ENCODE measurements around the gene NANOS3. TPM values are rescaled to one million over a fixed set of nuclear protein-coding genes. Genes with fewer than 3 reads are reported as not detected.

The NANOS3 gene
- polyA plus RNA-seq, 1 experiment = 0.20 TPM

DNA sequence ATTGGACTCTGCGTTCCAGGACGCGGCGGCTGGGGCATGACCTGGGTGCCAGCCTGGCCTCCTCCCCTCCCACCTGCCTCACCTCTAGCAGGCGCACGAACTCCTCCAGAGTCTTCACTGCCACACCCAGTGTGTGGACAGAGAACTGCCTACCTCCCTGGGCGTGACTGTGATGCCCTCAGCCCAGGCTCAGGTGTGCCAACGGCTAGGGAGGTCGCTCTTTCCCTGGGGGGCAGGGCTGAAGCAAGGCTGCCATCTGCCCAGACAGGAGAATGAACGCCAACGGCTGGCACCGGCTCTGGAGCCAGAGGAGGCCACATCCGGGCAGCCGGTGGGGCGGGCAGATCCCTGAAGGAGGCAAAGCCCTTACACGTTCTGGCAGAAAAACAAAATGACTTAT lies 11.3 kb downstream of the NANOS3 start:
- no peaks in the 10 kb centered on the region for H3K27me3 ChIP-seq (ENCODE audit: control insufficient read depth, insufficient read depth, low read length)
- POLR2A ChIA-PET = interaction anchor here (0.5 kb wide), 1 partner anchor 261 kb away, joined by 3 read pairs; no protein-coding TSS in a partner anchor
- TF ChIP-seq, protein P1, sequence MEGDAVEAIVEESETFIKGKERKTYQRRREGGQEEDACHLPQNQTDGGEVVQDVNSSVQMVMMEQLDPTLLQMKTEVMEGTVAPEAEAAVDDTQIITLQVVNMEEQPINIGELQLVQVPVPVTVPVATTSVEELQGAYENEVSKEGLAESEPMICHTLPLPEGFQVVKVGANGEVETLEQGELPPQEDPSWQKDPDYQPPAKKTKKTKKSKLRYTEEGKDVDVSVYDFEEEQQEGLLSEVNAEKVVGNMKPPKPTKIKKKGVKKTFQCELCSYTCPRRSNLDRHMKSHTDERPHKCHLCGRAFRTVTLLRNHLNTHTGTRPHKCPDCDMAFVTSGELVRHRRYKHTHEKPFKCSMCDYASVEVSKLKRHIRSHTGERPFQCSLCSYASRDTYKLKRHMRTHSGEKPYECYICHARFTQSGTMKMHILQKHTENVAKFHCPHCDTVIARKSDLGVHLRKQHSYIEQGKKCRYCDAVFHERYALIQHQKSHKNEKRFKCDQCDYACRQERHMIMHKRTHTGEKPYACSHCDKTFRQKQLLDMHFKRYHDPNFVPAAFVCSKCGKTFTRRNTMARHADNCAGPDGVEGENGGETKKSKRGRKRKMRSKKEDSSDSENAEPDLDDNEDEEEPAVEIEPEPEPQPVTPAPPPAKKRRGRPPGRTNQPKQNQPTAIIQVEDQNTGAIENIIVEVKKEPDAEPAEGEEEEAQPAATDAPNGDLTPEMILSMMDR (IDR thresholded peaks at IDR 0.05; ENCODE audit: insufficient read depth, low read depth, low read length) = no peak
- no peak for DNase-seq (ENCODE audit: low read depth)
- CTCF ChIA-PET = interaction anchor here (0.8 to 1.5 kb wide), 4 partner anchors 16 to 260 kb away, joined by 3 read pairs; partner anchors contain the start of gene MISP3
- no peaks in the 10 kb centered on the region for H3K36me3 ChIP-seq (ENCODE audit: control insufficient read depth, insufficient read depth, low read length)
- H3K4me3 ChIP-seq (ENCODE audit: low read depth, low read length) = no peak overlapping the region

DNA sequence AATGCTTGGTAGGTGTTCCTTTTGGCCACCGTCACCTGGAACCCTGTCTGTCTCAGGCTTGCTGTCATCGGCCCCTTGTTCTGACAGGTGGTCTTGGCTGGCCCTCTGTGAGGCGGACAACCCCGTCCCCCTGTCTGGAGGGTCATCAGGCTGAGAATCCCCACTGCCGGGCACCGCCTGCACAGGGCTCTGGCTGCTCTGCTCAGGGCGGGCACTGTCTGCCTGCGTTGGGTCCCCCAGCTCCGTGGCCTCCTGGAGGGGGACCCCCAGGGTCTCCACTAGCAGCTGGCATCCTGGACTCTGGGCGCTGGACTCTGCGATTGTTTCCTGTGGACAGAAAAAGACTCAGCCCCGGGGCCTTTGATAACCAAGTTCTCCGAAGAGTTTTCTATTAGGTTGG lies 13.2 kb downstream of the NANOS3 start:
- Histone ChIP-seq H3K27me3 (ENCODE audit: control insufficient read depth, insufficient read depth, low read length) (no peaks in the 10 kb centered on the region), H3K4me3 (ENCODE audit: low read depth, low read length) (no peak overlapping the region), H3K36me3 (ENCODE audit: control insufficient read depth, insufficient read depth, low read length) (no peaks in the 10 kb centered on the region)
- TF ChIP-seq, protein P1 (IDR thresholded peaks at IDR 0.05; ENCODE audit: insufficient read depth, low read depth, low read length) = no peak
- POLR2A ChIA-PET = no interaction called here
- CTCF ChIA-PET = no interaction called here
- DNase-seq (ENCODE audit: low read depth) = no peak

DNA sequence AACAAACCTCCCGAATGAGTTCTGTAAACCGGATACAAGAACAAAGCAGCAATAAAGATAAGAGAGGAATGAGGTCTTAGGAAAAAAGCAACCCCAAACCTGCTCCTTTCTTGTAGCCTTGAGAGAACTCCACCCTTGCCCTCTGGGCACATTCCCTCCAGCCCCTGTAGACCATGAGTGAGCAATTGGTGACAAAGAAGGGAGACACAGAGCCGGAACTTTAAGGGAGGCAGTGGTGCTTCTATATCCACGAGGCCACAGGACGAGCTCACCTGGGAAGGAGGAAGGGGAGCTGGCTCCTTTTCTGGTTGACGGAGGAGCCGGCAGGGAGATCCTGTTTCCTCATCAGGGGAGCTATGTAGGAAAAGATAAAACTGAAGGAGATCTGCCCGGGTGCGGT lies 15.9 kb downstream of the NANOS3 start:
- TF ChIP-seq, protein P1 (IDR thresholded peaks at IDR 0.05; ENCODE audit: insufficient read depth, low read depth, low read length) = no peak
- Histone ChIP-seq H3K36me3 (ENCODE audit: control insufficient read depth, insufficient read depth, low read length) (no peaks in the 10 kb centered on the region), H3K27me3 (ENCODE audit: control insufficient read depth, insufficient read depth, low read length) (no peaks in the 10 kb centered on the region), H3K4me3 (ENCODE audit: low read depth, low read length) (no peak overlapping the region)
- DNase-seq (ENCODE audit: low read depth) = no peak
- ChIA-PET POLR2A (no interaction called here), CTCF (interaction anchor here (0.8 to 1.1 kb wide), 3 partner anchors 12 to 178 kb away, joined by 3 to 5 read pairs (median 3); no protein-coding TSS in a partner anchor)

DNA sequence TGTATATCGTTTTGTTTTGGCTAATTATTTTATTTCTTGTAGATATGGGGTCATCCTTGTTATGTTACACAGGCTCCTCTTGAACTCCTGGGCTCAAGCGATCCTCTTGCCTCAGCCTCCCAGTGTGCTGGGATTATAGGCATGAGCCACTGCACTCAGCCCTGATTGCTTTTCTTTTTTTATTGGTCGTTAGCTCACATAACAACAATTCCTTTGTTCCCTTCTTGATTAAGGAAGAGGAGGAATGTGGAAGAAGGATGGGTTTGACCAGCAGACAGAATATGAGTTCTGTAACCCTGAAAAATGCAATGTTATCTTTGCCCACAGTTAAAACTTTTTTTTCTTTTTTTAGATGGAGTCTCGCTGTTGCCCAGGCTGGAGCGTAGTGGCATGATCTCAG lies 17.6 kb downstream of the NANOS3 start:
- POLR2A ChIA-PET = no interaction called here

DNA sequence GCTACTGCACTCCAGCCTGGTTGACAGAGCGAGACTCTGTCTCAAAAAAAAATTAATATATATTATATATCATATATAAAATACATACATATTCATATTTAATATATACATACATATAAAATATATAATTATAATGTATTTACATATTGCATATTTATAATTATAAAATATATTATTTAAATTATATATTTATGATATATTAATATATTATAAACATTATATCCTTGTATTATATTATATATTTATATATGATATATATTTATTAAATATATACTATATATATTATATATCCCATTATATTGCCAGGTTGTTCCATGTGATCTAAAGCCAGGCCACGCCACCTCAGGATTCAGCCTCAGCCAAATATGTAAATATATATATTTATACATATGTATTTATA lies 19.3 kb downstream of the NANOS3 start:
- no peak for DNase-seq (ENCODE audit: low read depth)
- Histone ChIP-seq H3K36me3 (ENCODE audit: control insufficient read depth, insufficient read depth, low read length) (no peaks in the 10 kb centered on the region), H3K4me3 (ENCODE audit: low read depth, low read length) (no peak overlapping the region), H3K27me3 (ENCODE audit: control insufficient read depth, insufficient read depth, low read length) (no peaks in the 10 kb centered on the region)
- ChIA-PET POLR2A (no interaction called here), CTCF (interaction anchor here (0.7 kb wide), 1 partner anchor 9 kb away, joined by 6 read pairs; no protein-coding TSS in a partner anchor)
- TF ChIP-seq, protein P1 (IDR thresholded peaks at IDR 0.05; ENCODE audit: insufficient read depth, low read depth, low read length) = no peak

More for the DNA sequence above, 17.6 kb downstream of the NANOS3 start:
- no peak overlapping the region for H3K4me3 ChIP-seq (ENCODE audit: low read depth, low read length)
- H3K27me3 ChIP-seq (ENCODE audit: control insufficient read depth, insufficient read depth, low read length) = no peaks in the 10 kb centered on the region
- TF ChIP-seq, protein P1 (IDR thresholded peaks at IDR 0.05; ENCODE audit: insufficient read depth, low read depth, low read length) = no peak
- no peaks in the 10 kb centered on the region for H3K36me3 ChIP-seq (ENCODE audit: control insufficient read depth, insufficient read depth, low read length)
- CTCF ChIA-PET = no interaction called here
- DNase-seq (ENCODE audit: low read depth) = no peak
